CD4-positive, alpha-beta T cell treated with Interferon gamma for 1 hour (primary cell): ENCODE data around the gene MED27.

Experiments
- DNase-seq: peaks from one replicate; pipeline ENCODE4 v3.0.0-alpha.2; 2020

Gene MED27

GRCh38 chr9:131994364-131995125 is 85.1 kb downstream of the MED27 start:
- no peak for DNase-seq

GRCh38 chr9:131992906-131993657 is 86.6 kb downstream of the MED27 start:
- no peak for DNase-seq

GRCh38 chr9:131987232-131987631 is 92.4 kb downstream of the MED27 start:
- DNase-seq: no peak

- no peak for DNase-seq
Measured at GRCh38 chr9:131986576-131986975, 93.1 kb downstream of the MED27 start.

- DNase-seq: no peak
Measured at GRCh38 chr9:131986089-131986488, 93.6 kb downstream of the MED27 start.

- no peak for DNase-seq
Measured at GRCh38 chr9:131984564-131984963, 95.1 kb downstream of the MED27 start.

- no peak for DNase-seq
Measured at GRCh38 chr9:131982671-131983239, 96.9 kb downstream of the MED27 start.

GRCh38 chr9:131982102-131982501 is 97.6 kb downstream of the MED27 start:
- no peak for DNase-seq

- no peak for DNase-seq
Measured at GRCh38 chr9:131981116-131981776, 98.4 kb downstream of the MED27 start.

- DNase-seq: no peak
Measured at GRCh38 chr9:131980267-131981016, 99.2 kb downstream of the MED27 start.

- no peak for DNase-seq
Measured at GRCh38 chr9:131977109-131977838, 102.4 kb downstream of the MED27 start.

- no peak for DNase-seq
Measured at GRCh38 chr9:131976157-131977108, 103.2 kb downstream of the MED27 start.

- no peak for DNase-seq
Measured at GRCh38 chr9:131972889-131973288, 106.8 kb downstream of the MED27 start.

- no peak for DNase-seq
Measured at GRCh38 chr9:131971482-131972074, 108.1 kb downstream of the MED27 start.

- DNase-seq: no peak
Measured at GRCh38 chr9:131969469-131969989, 110.1 kb downstream of the MED27 start.

GRCh38 chr9:131968632-131969031 is 111.0 kb downstream of the MED27 start:
- no peak for DNase-seq

GRCh38 chr9:131965841-131966240 is 113.8 kb downstream of the MED27 start:
- no peak for DNase-seq

- DNase-seq: no peak
Measured at GRCh38 chr9:131965103-131965502, 114.6 kb downstream of the MED27 start.

- DNase-seq: no peak
Measured at GRCh38 chr9:131963072-131964030, 116.3 kb downstream of the MED27 start.
